NK-92 (cell line): ENCODE measurements around the gene GPR137B.
"Not testable (repeated sequence)": the region's sequence is repeated elsewhere in the genome, so short reads cannot be mapped to it uniquely, and the experiment has no call there.

Experiments used
- DNase-seq: peaks from one replicate; lab custom pipeline; 2025; ENCODE audit not compliant: unreplicated experiment; lab: John Stamatoyannopoulos, UW

The GPR137B gene

DNA sequence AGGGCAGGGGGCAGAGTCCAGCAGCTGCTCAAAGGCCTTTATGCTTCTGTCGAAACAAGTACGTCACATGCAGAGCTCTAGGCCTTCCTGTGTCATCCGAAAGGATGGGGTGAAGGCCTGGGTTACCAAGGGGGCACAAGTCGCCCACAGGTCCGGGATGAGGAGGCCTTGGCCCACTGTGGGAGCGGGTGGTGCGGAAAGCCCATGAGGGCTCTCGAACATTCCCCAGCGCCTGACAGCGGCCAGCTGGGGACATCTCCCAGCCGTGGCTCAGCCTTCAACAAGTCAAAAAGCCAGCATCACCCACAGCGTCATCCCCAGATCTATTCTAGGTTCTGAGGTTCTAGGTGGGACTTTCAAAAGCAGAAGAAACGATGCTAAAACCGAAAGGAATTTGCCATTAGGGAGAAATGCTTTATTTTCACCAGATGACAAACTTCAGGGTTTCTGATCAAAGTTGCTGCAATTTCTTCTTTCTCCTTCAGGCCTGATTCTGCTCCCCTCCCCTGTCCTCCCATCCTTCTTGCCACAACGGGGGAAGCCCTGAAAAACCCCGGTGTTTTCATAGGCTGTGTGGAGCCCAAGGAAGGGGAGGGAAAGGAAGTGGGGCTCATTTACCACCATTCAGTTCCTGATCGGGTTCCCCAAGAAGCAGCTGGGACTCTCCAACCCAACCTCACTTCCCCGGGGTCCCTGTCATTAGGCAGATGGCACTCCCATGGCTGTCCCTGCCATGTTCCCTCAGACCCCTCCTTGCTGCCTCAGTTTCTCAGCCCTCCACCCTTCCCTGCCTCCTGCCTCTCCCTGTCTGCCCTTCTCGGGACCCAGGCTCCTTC, 17.6 kb downstream of the GPR137B start:
- DNase-seq = no peak

- no peak for DNase-seq
Measured at GRCh38 chr1:236160540-236161127, 18.3 kb downstream of the GPR137B start.

DNA sequence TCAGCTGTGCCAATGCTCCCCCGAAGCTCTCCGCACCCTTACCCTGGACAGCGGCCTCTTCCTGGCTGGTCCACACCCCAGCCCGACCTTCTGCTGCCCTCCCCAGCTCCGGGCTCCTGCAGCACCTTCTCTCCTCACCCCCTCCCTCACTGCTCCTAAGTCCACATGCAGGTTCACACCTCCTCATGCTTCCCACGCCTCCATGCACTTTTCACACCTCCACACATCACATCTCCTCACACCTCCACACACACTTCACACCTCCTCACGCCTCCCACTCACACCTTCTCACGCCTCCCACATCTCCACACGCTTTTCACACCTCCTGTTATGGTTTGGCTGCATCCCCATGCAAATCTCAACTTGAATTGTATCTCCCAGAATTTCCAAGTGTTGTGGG, 18.9 kb downstream of the GPR137B start:
- DNase-seq = no peak

DNA sequence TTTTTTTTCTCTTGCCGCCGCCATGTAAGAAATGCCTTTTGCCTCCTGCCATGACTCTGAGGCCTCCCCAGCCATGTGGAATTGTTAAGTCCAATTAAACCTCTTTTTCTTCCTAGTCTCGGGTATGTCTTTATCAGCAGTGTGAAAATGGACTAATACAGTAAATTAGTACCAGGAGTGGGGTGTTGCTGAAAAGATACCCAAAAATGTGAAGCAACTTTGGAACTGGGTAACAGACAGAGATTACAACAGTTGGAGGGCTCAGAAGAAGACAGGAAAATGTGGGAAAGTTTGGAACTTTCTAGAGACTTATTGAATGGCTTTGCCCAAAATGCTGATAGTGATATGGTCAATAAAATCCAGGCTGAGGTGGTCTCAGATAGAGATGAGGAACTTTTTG, 19.4 kb downstream of the GPR137B start:
- DNase-seq = not testable (repeated sequence)

DNA sequence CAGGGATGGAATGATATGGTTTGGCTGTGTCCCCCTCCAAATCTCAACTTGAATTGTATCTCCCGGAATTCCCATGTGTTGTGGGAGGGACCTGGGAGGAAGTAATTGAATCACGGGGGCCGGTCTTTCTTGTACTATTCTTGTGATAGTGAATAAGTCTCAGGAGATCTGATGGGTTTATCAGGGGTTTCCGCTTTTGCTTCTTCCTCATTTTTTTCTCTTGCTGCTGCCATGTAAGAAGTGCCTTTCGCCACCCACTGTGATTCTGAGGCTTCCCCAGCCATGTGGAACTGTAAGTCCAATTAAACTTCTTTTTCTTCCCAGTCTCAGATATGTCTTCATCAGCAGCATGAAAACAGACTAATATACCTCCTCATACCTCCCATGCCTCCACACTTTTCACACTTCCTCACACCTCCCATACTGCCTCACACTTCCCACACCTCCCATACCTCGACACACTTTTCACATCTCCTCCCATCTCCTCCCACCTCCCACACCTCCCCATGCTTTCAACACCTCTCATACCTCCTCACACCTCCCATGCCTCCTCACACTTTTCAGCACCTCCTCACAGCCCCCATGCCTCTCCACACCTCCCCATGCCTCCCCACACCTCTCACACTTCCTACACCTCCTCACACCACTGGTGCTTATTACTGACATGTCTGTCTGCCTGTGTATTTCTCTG, 21.3 kb downstream of the GPR137B start:
- no peak for DNase-seq

DNA sequence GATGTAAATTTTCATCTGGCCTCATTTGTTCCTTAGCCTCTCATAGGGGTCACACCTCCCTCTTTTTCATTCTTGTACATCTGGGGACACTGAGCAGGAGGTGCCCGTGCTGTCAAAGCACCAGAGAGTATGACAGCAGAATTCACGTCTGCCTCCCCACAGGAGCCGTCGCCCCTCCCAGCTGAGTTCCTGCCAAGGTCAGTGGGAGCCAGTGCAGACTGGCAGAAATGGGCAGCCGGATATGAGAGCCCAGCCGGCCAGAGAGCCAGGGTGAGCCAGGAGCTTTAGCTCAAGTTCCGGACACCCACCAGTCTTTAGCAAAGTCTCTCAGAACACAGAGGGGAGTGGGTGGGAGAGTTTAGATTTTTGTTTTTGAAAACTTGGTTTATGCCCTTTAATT, 21.9 kb downstream of the GPR137B start:
- DNase-seq = no peak

DNA sequence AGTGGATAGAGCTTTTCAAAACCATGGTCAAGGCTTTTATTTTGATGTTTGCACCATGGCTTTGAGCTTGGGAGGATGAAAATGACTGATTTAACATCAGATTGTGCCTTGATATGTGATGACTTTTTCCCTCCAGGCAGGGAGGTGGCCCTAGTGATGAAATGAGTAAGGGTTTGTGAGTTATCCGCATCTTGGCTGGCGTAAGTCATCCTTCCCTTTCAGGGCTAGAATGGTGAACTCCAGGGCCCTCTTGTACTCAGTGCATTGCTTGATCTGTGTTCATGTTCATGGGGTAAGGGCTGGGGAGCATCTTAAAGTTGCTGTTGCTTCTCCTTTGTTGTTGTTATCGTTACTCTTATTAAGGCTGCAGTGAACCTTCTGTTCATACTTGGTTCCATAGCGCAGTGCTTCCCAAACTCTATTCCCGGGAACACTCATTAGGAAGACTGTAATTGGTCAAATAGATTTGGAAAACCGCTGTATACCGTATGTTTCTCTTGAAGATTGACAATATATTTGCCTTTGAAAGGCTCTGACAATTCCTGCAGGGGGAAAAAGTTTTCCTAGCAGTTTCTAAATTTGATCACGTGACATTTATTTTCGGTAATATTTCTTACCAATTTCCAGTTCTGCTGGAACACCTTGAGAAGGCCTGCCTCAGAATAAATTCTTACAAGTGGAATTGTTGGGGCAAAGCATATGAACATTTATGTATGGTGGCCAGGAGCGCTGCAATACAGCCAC, 23.1 kb downstream of the GPR137B start:
- no peak for DNase-seq

GRCh38 chr1:236166041-236166440, 23.7 kb downstream of the GPR137B start:
- DNase-seq = no peak

DNA sequence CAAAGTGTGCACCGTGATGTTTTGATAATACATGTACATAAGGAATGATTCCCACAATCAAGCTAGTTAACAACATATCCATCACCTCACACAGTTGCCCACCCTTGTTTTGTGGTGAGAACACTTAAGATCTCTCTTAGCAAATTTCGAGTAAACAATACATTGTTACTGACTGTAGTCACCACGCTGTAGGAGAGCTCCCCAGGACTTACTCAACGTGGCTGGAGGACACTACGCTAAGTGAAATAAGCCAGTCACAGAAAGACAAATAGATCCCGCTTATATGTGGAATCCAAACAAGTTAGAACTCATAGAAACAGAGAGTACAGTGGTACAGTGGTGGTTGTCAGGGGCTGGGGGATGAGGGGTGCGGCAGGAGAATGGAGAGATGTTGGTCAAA, 24.8 kb downstream of the GPR137B start:
- no peak for DNase-seq

DNA sequence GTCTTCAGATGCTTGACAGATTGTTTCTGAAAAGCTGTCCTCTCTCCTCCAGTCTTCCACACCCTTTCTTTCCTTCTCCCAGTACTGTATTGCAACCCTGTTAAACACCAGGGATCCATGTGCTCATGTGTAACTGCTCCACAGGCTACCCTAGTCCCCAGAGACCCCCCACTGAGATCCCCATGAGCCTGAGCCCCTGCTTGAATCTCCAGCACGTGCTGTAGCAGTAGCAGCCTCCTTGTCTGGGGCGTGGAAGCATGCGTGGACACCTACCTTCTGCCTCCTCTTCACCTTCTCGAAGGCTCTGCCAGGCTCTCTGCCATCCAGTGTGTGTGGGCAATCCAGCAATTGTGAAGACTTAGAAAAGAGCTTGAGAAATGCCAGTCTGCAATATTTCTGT, 25.2 kb downstream of the GPR137B start:
- no peak for DNase-seq

DNA sequence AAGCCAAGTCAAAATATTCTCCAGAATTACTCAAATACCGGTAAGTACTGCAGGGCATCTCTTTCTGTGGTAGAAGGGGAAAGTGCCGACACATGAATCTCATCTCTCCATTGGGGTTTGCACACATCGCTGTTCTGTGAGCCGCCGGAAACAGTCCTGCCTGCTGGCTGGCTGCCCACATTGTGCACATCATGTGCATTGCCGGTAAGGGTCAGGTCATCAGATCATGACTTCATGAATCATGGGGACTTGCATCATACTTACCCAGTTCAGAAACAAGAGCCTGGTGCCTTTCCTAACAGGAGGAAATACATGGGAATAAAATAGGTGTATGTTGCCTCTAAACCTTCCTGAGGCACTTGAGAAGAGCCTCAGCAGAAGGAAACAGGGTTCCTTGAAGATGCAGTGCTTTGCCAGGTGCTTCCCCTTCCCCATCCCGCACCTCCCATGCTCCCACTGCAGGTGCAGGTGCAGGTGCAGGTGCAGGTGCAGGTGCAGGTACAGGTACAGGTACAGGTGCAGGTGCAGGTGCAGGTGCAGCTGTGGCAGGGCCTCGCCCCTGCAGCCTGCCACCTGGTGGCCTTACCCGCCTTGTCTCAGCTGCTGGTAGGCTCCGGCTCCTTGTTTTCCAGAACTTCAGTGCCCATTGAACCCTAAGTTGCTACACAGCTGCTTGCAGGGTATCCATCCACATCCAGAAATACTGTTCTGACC, 26.5 kb downstream of the GPR137B start:
- DNase-seq = no peak

DNA sequence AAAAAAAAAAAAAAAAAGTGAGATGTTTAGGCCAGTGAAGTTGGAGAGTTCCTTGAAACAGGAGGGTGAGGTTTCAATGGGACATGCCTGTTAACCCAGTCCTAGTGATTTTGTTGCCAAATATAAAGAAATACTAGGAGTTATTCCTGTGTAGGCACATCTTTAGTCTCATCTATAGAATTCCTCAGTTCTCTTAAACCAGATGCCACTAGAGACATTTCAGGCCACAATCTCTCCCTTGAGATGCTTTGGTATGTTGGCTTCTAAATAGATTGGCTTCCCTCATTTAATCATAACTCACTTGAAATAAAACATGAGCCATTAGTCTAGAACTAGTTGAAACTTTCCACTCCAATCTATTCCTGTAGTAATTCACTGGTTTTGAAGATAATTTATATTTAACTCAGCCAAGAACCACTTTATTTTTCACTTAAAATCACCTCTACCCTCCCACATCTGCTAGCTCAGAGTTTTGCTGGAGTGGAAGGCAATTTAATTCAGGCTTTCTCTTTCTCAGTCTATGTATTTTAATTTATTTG, 29.8 kb downstream of the GPR137B start:
- no peak for DNase-seq

- DNase-seq = no peak
Measured at GRCh38 chr1:236173174-236173767, 30.9 kb downstream of the GPR137B start.

- DNase-seq = no peak
Measured at GRCh38 chr1:236175642-236176336, 33.5 kb downstream of the GPR137B start.

DNA sequence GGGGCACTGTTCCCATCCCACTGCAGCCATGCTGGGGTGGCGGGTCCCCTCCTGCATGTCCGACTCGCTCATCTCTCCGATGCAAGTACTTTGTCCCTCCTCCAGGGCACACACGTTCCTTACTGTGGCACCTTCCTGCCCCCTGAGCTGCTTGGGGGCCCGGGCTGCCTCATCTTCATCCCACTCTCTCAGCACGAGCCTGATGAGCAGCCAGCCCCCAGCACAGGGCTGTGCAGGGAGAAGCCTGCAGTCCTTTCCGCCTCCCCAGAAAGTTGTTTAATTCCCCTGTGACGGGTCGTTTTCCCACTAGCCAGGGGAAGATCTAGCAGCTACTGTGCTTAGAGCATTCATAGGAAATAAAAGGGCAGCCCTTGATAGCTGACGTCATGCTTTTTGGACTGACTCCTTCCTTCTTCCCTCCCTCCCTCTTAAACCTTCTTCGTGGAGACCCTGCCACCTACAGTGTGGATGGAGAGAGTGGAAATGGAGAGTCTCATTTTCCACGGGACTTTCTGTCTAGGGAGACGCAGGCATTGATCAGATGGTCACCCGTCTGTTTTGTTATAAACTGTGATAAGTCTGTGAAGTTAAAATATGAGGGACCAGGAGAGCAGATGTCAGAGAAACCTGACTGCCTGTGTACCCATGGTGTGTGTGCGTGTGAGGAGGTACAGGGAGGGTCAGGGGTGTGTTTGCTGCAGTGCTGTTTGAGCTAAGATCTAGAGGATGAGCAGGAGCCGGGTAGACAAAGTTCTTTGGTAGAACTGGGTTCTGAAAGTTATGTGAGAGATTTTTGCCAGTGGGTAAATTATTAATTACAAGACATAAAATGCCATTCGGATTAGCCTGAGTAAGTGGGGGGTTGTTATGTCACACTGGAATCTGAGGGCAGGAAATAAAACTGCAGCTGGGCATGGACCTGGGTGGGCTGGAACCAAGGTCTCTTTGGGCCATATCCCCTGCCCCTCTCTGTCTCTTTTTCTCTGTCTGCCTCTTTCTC, 34.3 kb downstream of the GPR137B start:
- DNase-seq = no peak

GRCh38 chr1:236179634-236180033, 37.3 kb downstream of the GPR137B start:
- no peak for DNase-seq

DNA sequence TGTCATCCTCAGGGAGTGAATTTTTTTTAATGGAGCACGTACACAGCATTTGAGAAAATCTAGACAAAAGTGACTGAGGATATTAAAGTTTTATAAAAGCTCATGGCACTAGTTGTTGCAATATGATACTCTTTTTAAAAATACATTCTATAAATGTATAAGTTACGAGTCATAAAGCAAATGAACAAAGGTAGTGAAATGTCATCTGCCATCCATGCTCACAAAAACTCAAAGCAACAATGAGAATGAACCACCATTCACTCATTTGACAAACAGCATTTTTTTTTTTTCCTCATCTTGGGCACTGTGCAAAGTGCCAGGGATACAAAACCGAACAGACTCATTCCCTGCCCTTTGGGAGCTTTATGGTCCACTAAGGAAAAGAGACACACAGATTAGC, 38.7 kb downstream of the GPR137B start:
- no peak for DNase-seq

GRCh38 chr1:236185687-236186086, 43.3 kb downstream of the GPR137B start:
- no peak for DNase-seq
